ENCODE measurements around the gene RRP1.
"Not testable (repeated sequence)": the region's sequence is repeated elsewhere in the genome, so short reads cannot be mapped to it uniquely, and the experiment has no call there.

Gene RRP1

DNA sequence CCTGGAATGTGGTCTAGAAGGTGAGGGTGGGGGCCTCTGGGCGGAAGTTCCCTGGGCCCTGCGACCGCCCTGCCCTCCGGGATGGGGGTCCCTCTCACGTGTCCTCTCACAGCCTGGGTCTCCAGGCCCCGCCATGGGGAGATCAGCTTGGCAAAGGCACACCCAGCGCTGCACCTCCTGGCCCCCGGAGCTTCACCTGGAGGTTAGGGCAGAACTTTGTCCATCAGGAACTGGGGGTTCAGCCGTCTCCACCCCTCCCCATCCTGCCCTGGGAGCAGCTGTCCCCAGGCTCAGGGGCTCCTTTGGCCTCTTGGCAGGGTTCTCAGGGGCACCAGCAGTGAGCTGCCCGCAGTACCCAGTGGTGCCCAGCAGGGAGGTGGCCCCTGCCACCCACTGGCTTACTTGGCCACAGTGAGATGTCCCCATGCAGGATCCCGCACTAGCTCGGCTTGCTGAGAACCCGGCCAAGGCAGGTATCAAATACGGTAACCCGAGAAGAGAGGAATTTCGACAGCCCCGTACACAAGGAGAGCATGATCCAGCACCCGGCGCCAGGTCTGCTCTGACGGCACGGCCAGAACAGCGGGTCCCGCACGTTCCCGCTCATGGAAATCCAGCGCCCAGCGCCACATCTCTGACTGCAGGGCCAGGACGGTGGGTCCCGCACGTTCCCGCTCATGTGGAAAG, 36.7 kb downstream of the RRP1 start:
- Mint-ChIP-seq H3K4me3 (no peak overlapping the region), H3K27me3 (peaks cover 26% of the 10 kb centered on the region), H3K27ac (no peak overlapping the region), H3K9me3 (no peaks in the 10 kb centered on the region), H3K4me1 (no peaks in the 10 kb centered on the region)
- no peak for DNase-seq
- peak; percentile 63 for ATAC-seq

GRCh38 chr21:43826623-43826974, 37.2 kb downstream of the RRP1 start:
- Mint-ChIP-seq H3K4me1 (no peaks in the 10 kb centered on the region), H3K27me3 (peaks cover 26% of the 10 kb centered on the region), H3K27ac (no peak overlapping the region), H3K9me3 (no peaks in the 10 kb centered on the region), H3K4me3 (no peak overlapping the region)
- ATAC-seq (no peak), DNase-seq (no peak)

GRCh38 chr21:43827015-43827611, 37.7 kb downstream of the RRP1 start:
- H3K4me3 Mint-ChIP-seq, result no peak overlapping the region
- H3K27me3 Mint-ChIP-seq, result peaks cover 28% of the 10 kb centered on the region
- H3K27ac Mint-ChIP-seq, result no peak overlapping the region
- no peak for DNase-seq
- no peaks in the 10 kb centered on the region for H3K9me3 Mint-ChIP-seq
- no peaks in the 10 kb centered on the region for H3K4me1 Mint-ChIP-seq
- ATAC-seq, result no peak

DNA sequence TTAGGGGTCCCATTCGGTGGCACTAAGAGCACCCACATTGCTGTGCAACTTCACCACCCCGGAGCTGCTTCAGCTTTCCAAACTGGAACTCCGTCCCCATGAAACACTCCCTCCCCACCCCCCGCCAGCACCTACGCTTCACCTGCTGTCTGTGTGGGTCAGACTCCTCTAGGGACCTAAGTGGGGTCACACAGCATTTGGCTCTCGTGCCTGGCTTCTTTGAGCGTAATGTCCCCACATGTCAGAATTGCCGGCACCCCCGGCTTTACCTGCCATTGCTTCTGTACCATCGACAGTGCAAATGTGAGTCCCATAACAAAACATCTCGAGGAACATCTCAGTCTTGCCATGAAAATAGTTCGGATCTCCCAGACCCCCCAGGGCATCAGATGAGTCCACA, 39.8 kb downstream of the RRP1 start:
- H3K9me3 Mint-ChIP-seq, result no peaks in the 10 kb centered on the region
- H3K4me1 Mint-ChIP-seq, result peaks cover 5% of the 10 kb centered on the region
- no peak overlapping the region for H3K4me3 Mint-ChIP-seq
- DNase-seq, result no peak
- no peak for ATAC-seq
- peak overlapping the region in 1 of 2 donors; percentile 40 for H3K27ac Mint-ChIP-seq
- peaks cover 48% of the 10 kb centered on the region for H3K27me3 Mint-ChIP-seq

- ATAC-seq (no peak), DNase-seq (no peak)
- Mint-ChIP-seq H3K9me3 (no peaks in the 10 kb centered on the region), H3K4me3 (no peak overlapping the region), H3K27me3 (peaks cover 53% of the 10 kb centered on the region), H3K4me1 (peaks cover 10% of the 10 kb centered on the region), H3K27ac (no peak overlapping the region)
These were observed 40.3 kb downstream of the RRP1 start for GRCh38 chr21:43829575-43830119.

DNA sequence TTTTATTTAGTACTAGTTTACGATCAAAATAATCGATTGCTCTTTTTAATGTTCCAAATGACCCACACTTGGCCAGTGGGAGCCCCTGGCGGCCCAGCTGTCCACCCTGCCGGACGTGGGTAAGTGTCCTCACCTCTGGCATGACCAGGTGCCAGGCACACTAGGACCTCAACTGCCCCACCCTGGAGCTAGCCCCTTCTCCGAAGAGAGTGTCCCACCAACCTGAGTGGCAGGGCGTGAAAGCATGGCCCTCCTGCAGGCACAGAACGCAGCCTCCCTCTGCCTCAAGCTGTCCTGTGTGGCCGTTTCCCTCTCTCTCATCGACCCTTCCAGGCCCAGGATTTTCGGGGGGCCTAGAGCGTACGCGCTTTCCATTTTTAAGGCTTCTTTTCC, 42.8 kb downstream of the RRP1 start:
- DNase-seq, result no peak
- H3K4me1 Mint-ChIP-seq, result peaks cover 19% of the 10 kb centered on the region
- no peak for ATAC-seq
- no peaks in the 10 kb centered on the region for H3K9me3 Mint-ChIP-seq
- peaks cover 69% of the 10 kb centered on the region for H3K27me3 Mint-ChIP-seq
- no peak overlapping the region for H3K4me3 Mint-ChIP-seq
- no peak overlapping the region for H3K27ac Mint-ChIP-seq

DNA sequence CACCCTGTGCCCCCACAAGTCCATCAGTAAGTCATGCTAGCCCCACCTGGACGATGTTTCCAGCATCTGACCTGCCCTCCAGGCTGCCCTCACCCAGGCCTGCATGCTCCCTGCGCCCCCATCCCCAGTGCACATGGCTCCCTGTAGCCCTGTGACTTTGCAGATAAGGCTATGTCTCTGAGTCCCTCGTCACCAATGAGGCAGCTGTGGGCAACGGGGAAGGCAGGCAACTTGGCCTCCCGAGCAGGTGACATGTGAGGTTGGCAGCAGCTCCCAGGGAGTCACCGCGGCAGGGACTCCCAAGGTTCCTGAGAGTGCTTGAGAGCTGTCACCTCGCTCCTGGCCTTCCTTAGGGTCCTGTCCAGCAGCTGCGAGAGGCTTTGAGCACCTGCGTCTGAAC, 43.3 kb downstream of the RRP1 start:
- Mint-ChIP-seq H3K27me3 (peaks cover 74% of the 10 kb centered on the region), H3K4me1 (peaks cover 19% of the 10 kb centered on the region), H3K4me3 (no peak overlapping the region), H3K9me3 (no peaks in the 10 kb centered on the region), H3K27ac (no peak overlapping the region)
- DNase-seq (no peak), ATAC-seq (no peak)

GRCh38 chr21:43834146-43834905, 44.9 kb downstream of the RRP1 start:
- Mint-ChIP-seq H3K27ac (peak overlapping the region in 1 of 2 donors; percentile 65), H3K27me3 (peaks cover 85% of the 10 kb centered on the region), H3K4me3 (peak overlapping the region in 1 of 2 donors; percentile 27), H3K4me1 (peaks cover 26% of the 10 kb centered on the region), H3K9me3 (no peaks in the 10 kb centered on the region)
- ATAC-seq (no peak), DNase-seq (no peak)

DNA sequence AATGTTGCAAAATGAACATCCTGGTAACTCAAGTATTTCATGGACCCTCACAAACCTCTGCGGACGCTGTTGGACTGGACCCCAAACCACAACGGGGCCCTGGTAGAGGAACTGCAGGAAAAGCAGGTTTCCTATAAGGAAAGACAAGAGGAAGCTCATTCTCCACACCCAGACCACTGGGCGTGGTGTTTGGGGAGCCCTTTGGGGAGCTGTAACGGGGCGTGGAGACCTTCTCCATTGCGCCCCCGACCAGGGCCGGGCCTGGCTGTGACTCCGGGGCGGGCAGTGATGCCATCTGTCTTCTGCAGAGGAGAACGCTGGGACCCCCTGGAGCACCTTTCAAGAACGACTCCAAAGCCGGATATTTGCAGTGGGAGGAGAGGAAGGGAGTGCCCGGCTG, 45.7 kb downstream of the RRP1 start:
- H3K4me3 Mint-ChIP-seq, result no peak overlapping the region

GRCh38 chr21:43835861-43836260, 46.5 kb downstream of the RRP1 start:
- H3K9me3 Mint-ChIP-seq, result no peaks in the 10 kb centered on the region
- no peak overlapping the region for H3K4me3 Mint-ChIP-seq
- peaks cover 71% of the 10 kb centered on the region for H3K27me3 Mint-ChIP-seq
- DNase-seq (no peak), ATAC-seq (no peak)
- peaks cover 26% of the 10 kb centered on the region for H3K4me1 Mint-ChIP-seq
- no peak overlapping the region for H3K27ac Mint-ChIP-seq

More for the DNA sequence above, 45.7 kb downstream of the RRP1 start:
- ATAC-seq (no peak), DNase-seq (no peak)
- H3K9me3 Mint-ChIP-seq, result no peaks in the 10 kb centered on the region
- no peak overlapping the region for H3K27ac Mint-ChIP-seq
- peaks cover 78% of the 10 kb centered on the region for H3K27me3 Mint-ChIP-seq
- H3K4me1 Mint-ChIP-seq, result peaks cover 26% of the 10 kb centered on the region

DNA sequence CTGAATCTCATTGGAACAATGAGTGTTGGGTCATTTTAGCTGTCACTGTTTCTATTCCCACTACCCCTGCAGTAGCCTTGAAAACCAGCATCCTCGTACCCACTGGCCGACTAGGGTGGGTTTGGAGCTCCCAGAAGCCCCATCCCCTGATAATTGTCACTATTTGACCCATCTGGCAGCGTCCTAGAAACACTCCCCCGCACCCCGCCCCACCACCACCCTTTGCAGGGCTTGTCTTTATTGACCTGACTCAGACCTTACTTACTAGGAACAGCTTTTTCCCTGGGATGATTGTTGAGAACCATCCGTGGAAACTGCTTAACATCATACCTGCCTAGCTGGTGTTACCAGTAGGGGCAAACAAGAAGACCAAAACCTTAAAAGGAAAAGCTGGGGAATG, 47.2 kb downstream of the RRP1 start:
- Mint-ChIP-seq H3K27ac (no peak overlapping the region), H3K4me3 (no peak overlapping the region), H3K27me3 (peaks cover 71% of the 10 kb centered on the region), H3K4me1 (peaks cover 26% of the 10 kb centered on the region), H3K9me3 (no peaks in the 10 kb centered on the region)
- DNase-seq (no peak), ATAC-seq (no peak)

GRCh38 chr21:43840259-43840658, 50.9 kb downstream of the RRP1 start:
- peaks cover 38% of the 10 kb centered on the region for H3K27me3 Mint-ChIP-seq
- no peak for ATAC-seq

GRCh38 chr21:43842742-43843141, 53.4 kb downstream of the RRP1 start:
- peaks cover 19% of the 10 kb centered on the region for H3K4me1 Mint-ChIP-seq
- ATAC-seq (peak; percentile 72), DNase-seq (no peak)
- peaks cover 14% of the 10 kb centered on the region for H3K27me3 Mint-ChIP-seq
- peaks cover 0 to 5% of the 10 kb centered on the region in 2 donors for H3K9me3 Mint-ChIP-seq
- peak overlapping the region; percentile 65 to 70 for H3K4me3 Mint-ChIP-seq
- H3K27ac Mint-ChIP-seq, result peak overlapping the region; percentile 73 to 91

More at GRCh38 chr21:43840259-43840658, 50.9 kb downstream of the RRP1 start:
- Mint-ChIP-seq H3K9me3 (peaks cover 0 to 5% of the 10 kb centered on the region in 2 donors), H3K27ac (no peak overlapping the region), H3K4me3 (no peak overlapping the region), H3K4me1 (peaks cover 23% of the 10 kb centered on the region)
- DNase-seq, result no peak

DNA sequence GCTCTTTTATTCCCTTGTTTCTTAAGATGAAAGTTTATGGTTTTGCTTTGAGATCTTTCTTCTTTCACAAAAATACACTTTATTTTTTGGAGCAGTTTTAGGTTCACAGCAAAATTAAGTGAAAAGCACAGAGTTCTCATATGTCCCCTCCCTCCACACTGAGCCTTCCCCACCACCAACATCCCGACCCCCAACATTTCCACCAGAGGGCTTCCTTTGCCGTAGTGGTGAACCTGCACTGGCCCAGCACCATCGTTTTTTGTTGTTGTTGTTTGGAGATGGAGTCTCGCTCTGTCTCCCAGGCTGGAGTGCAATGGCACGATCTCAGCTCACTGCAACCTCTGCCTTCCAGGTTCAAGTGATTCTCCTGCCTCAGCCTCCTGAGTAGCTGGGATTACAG, 55.5 kb downstream of the RRP1 start:
- not testable (repeated sequence) for ATAC-seq, H3K9me3 Mint-ChIP-seq, DNase-seq, H3K27ac Mint-ChIP-seq, H3K27me3 Mint-ChIP-seq, H3K4me3 Mint-ChIP-seq
- H3K4me1 Mint-ChIP-seq, result peaks cover 12% of the 10 kb centered on the region

DNA sequence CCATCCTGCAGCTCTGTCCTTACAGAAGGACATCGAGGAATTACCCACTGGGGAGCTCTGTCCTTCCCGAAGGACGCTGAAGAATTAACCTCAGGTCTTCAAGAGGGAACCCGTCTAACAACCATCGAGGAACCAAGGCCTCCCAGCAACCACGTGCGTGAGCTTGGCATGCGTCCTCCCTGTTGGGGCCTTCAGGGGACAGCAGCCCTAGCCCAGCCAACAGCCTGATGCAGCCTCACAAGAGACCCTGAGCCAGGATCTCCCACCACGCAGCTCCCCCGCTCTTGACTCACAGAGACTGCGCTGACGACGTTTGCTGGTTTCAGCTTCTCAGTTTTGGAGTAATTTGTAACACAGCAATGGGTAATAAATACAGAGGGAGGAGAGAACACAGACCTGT, 56.0 kb downstream of the RRP1 start:
- Mint-ChIP-seq H3K4me3 (no peak overlapping the region), H3K27ac (no peak overlapping the region), H3K9me3 (peaks cover under 1 to 5% of the 10 kb centered on the region in 2 donors), H3K27me3 (no peaks in the 10 kb centered on the region), H3K4me1 (peaks cover 12% of the 10 kb centered on the region)
- ATAC-seq (no peak), DNase-seq (no peak)

GRCh38 chr21:43846430-43846829, 57.1 kb downstream of the RRP1 start:
- H3K27ac Mint-ChIP-seq, result no peak overlapping the region
- ATAC-seq, result no peak
- H3K27me3 Mint-ChIP-seq, result no peaks in the 10 kb centered on the region
- peaks cover 12% of the 10 kb centered on the region for H3K4me1 Mint-ChIP-seq
- no peak for DNase-seq
- H3K4me3 Mint-ChIP-seq, result no peak overlapping the region
- peaks cover 11% of the 10 kb centered on the region in 2 donors for H3K9me3 Mint-ChIP-seq
